Fibroblast of the aortic adventitia (primary cell): Measurements from ENCODE around the gene RAB35. TPM values are rescaled to one million over a fixed set of nuclear protein-coding genes. Genes with fewer than 3 reads are reported as not detected.

Source experiments
- DNase-seq: peaks from one replicate; pipeline ENCODE4 v3.0.0-alpha.2; 2010; ENCODE audit warnings: low read depth
- H3K4me3 ChIP-seq: 2 replicates; pipeline ENCODE4 v1.5.1; 2011; ENCODE audit warnings: low read depth, mild to moderate bottlenecking, control low read depth, low read length, moderate library complexity
- total RNA-seq: library from RNA; depleted of rRNA; stranded (reverse); fragments of >200 nt; gene quantifications from 2 replicates; pipeline ENCODE4 v1.2.3, GENCODE V29; 2012; ENCODE audit warnings: low replicate concordance
- TF ChIP-seq, protein P1 (sequence below): IDR thresholded peaks from 2 replicates; pipeline ENCODE4 v1.5.1; 2011; ENCODE audit warnings: mild to moderate bottlenecking, low read length, control low read depth, inconsistent platforms; ENCODE audit not compliant: insufficient read depth

RAB35 gene
- total RNA-seq, 1 donor: 24.8 TPM

DNA sequence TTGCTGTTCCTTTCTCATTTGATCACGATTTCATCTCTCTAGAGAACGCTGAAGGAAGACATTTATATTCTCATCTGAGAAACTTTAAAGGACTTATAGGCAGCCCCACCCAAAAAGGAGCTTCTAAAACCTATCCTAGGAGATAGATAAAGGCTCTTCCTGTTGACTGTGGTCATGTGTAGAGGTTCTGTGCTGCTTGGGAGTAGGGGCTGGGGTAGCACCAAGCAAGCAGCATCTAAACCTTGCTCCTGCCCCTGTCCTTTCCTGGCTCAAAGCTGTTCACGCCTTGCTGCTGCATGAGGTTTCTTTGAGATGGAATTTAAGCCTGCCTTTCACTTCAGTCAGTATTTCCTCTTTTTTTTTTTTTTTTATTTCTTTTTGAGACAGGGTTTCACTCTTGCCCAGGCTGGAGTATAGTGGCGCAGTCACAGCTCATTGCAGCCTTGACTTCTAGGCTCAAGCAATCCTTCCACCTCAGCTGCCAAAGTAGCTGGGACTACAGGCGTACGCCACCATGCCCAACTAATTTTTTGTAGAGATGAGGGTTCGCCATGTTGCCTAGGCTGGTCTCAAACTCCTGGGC is 41.4 kb downstream of the RAB35 start:
- TF ChIP-seq, protein P1, sequence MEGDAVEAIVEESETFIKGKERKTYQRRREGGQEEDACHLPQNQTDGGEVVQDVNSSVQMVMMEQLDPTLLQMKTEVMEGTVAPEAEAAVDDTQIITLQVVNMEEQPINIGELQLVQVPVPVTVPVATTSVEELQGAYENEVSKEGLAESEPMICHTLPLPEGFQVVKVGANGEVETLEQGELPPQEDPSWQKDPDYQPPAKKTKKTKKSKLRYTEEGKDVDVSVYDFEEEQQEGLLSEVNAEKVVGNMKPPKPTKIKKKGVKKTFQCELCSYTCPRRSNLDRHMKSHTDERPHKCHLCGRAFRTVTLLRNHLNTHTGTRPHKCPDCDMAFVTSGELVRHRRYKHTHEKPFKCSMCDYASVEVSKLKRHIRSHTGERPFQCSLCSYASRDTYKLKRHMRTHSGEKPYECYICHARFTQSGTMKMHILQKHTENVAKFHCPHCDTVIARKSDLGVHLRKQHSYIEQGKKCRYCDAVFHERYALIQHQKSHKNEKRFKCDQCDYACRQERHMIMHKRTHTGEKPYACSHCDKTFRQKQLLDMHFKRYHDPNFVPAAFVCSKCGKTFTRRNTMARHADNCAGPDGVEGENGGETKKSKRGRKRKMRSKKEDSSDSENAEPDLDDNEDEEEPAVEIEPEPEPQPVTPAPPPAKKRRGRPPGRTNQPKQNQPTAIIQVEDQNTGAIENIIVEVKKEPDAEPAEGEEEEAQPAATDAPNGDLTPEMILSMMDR: no peak
- no peak overlapping the region for H3K4me3 ChIP-seq
- DNase-seq: no peak

DNA sequence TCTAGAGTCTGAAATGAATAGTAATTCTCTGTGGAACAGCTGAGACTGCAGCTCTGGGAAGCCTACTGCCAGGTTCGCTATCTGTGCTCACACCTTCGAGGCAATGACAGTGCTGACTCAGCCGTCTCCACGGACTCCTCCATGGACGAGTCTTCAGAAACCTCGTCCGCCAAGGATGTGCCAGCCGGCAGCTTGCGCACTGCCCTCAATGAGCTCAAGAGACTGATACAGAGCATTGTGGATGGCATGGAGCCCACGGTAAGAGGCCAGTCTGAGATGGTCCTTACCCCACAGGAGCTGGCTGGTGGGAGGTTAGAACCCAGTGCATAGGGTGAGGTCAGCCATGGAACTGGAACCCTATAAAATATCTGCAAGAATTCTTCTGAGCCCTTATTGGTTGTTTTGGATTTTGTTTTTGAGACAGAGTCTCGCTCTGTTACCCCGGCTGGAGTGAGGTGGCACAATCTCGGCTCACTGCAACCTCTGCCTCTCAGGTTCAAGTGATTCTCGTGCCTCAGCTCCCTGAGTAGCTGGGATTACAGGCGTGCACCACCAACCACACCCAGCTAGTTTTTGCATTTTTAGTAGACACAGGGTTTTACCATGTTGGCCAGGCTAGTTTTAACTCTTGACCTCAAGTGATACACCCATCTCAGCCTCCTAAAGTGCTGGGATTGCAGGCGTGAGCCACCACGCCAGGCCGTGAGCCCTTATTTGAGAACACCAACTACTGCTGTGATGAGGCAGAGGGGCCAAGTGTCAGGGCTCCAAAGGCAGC is 43.9 kb downstream of the RAB35 start:
- H3K4me3 ChIP-seq: no peak overlapping the region

DNA sequence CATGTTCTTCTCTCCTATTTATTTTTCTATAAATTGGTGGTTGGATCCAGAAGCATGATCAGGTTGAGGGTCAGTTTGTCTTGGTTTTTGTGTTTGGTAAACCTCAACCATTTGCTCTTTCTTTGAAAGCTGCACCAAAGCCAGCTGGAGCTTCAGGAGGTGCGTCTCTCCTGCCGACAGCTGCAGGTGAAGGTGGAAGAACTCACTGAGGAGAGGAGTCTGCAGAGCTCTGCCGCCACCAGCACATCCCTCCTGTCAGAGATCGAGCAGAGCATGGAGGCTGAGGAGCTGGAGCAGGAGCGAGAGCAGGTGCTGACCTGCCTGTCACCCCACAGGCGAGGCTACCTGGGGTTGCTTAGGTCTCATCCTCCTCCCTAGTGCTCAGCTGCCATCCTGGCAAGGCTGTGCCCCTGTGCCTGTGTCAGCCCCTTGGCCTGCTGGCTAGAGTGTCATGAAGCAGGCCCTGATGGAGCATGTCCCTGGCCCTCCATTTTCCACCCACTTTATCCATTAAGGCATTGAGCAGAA is 45.0 kb downstream of the RAB35 start:
- TF ChIP-seq, protein P1: no peak
- H3K4me3 ChIP-seq: no peak overlapping the region

More for the DNA sequence above, 43.9 kb downstream of the RAB35 start:
- DNase-seq: no peak
- TF ChIP-seq, protein P1: no peak

DNA sequence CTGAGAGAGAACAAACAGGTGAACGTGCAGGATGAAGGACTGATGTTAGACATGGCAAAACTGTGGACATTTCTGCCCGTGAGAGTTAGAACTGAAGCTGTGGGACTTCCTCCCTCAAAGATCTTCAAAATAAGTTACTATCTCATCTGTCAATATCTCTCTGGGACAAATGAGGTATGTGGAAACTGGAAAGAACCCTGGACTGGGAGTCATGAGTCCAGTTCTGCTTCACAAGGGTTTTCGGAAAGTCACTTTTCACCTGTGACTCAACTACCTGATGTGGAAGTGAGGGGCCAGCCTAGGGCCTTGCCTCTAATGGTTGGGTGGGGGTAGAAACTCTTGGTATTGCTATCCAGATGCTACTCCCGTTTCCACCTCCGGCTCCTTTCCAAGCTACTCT is 47.3 kb downstream of the RAB35 start:
- TF ChIP-seq, protein P1: no peak
- DNase-seq: no peak
- H3K4me3 ChIP-seq: no peak overlapping the region

More for the DNA sequence above, 45.0 kb downstream of the RAB35 start:
- no peak for DNase-seq

DNA sequence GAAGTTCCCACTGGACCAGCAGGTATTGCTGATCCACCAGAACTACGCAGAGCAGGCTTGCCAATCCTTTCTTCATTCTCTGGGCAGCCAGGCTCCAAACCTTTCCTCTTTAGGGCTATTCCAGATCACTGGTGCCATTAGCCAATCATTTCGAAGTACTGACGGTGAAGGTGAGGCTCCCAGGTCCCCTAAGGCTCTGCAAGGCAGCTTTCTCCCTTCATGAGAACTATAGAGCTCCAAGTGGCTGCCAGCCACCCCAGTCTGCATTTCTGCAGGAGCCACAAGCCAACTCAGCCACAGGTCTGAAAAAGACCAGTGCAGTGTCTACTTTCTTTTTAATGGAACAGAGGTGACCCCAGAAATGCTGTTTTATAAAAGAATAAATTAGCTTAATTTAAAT is 48.7 kb downstream of the RAB35 start:
- DNase-seq: no peak
- TF ChIP-seq, protein P1: no peak
- no peak overlapping the region for H3K4me3 ChIP-seq

DNA sequence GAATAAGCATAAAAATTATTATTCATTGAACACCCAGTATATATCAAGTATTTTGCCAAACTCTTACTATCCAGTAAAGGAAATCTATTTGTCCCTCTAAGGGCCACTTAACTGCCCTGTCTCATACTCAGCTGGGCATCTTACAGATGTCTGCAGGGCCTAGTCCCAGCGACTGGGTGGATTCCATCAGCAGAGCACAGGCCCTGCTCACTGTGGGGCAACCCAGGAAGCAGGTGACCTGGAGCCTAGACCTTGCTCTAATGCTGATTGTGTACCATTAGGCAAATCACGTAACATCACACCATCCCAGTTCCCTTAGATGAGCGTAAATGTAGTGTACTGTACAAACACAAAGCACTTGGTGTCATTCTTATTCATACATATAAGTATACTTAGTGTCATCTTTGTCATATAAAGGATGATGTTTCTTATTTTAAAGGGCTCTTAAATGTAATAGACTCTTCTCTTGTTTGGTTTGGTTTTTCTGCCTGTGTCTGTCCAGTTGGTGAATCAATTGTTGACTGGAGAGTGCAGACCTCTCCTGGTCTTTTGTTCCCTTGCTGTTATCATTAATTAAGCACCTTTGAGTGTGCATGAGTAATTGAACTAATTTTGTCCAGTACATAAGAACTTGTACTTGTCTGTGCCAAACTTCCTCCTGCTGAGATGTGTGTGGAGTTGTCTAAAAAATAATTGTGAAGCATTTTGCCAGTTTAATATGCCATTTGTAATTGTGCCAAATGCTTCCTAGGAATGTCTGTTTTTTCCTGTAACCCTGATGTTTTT is 49.3 kb downstream of the RAB35 start:
- DNase-seq: no peak
- no peak overlapping the region for H3K4me3 ChIP-seq
- TF ChIP-seq, protein P1: no peak
